Measurements from ENCODE around the gene HIGD2B.

GRCh38 chr15:72698938-72699337, 13.0 kb upstream of the HIGD2B start:
- no peak for TF ChIP-seq CTCF (IDR thresholded peaks at IDR 0.05)
- TF ChIP-seq REST (IDR thresholded peaks at IDR 0.05) = no peak
- no peak for TF ChIP-seq RFX5 (IDR thresholded peaks at IDR 0.05)
- no peak for TF ChIP-seq CBX2 (IDR thresholded peaks at IDR 0.05; ENCODE audit: borderline replicate concordance, low read depth)
- no peak for TF ChIP-seq USF2 (IDR thresholded peaks at IDR 0.05)
- no peak for TF ChIP-seq POLR2A (IDR thresholded peaks at IDR 0.05; ENCODE audit: low read length)
- TF ChIP-seq ZFP36 (IDR thresholded peaks at IDR 0.05; ENCODE audit: borderline replicate concordance, partially characterized antibody) = no peak
- no peak for TF ChIP-seq NR3C1 (IDR thresholded peaks at IDR 0.05)
- no peak for TF ChIP-seq FOSB (CRISPR knock-in tag; IDR thresholded peaks at IDR 0.05)

Measured in A549 (cell line).